Measurements from ENCODE around the gene SDK1.

DNA sequence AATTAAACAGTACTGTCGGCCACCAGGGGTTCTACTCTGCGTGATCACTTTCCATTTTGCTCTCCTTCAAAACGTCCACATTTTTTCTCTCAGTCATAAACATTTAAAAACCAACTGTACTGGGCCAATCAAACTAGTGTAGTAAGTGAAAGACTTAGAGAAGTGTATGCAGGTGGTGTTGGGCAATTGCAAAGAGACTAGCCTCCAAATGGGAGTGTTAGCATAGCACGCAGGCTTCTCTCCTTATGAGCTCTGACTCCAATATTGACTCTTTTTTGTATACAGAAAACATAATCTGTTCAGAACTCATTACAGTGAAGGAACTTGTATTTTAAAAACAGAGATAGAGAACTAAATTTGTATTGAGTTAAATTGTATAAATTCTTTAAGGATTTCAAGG, 150.6 kb downstream of the SDK1 start:
- TF ChIP-seq, protein P1, sequence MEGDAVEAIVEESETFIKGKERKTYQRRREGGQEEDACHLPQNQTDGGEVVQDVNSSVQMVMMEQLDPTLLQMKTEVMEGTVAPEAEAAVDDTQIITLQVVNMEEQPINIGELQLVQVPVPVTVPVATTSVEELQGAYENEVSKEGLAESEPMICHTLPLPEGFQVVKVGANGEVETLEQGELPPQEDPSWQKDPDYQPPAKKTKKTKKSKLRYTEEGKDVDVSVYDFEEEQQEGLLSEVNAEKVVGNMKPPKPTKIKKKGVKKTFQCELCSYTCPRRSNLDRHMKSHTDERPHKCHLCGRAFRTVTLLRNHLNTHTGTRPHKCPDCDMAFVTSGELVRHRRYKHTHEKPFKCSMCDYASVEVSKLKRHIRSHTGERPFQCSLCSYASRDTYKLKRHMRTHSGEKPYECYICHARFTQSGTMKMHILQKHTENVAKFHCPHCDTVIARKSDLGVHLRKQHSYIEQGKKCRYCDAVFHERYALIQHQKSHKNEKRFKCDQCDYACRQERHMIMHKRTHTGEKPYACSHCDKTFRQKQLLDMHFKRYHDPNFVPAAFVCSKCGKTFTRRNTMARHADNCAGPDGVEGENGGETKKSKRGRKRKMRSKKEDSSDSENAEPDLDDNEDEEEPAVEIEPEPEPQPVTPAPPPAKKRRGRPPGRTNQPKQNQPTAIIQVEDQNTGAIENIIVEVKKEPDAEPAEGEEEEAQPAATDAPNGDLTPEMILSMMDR (IDR thresholded peaks at IDR 0.05) = no peak
- TF ChIP-seq POLR2AphosphoS5 (IDR thresholded peaks at IDR 0.05) = no peak
